HTR-8/SVneo (cell line): ENCODE measurements around the gene SSU72.

Source experiments
- DNase-seq: peaks from one replicate; pipeline ENCODE4 v3.0.0; 2011; ENCODE audit warnings: low spot score, mixed read lengths; ENCODE audit not compliant: insufficient read length
- FAIRE-seq: peaks from 2 replicates; lab custom pipeline; 2011; peaks lifted over from hg19 to GRCh38; lab: Jason Lieb, UNC

SSU72 gene

DNA sequence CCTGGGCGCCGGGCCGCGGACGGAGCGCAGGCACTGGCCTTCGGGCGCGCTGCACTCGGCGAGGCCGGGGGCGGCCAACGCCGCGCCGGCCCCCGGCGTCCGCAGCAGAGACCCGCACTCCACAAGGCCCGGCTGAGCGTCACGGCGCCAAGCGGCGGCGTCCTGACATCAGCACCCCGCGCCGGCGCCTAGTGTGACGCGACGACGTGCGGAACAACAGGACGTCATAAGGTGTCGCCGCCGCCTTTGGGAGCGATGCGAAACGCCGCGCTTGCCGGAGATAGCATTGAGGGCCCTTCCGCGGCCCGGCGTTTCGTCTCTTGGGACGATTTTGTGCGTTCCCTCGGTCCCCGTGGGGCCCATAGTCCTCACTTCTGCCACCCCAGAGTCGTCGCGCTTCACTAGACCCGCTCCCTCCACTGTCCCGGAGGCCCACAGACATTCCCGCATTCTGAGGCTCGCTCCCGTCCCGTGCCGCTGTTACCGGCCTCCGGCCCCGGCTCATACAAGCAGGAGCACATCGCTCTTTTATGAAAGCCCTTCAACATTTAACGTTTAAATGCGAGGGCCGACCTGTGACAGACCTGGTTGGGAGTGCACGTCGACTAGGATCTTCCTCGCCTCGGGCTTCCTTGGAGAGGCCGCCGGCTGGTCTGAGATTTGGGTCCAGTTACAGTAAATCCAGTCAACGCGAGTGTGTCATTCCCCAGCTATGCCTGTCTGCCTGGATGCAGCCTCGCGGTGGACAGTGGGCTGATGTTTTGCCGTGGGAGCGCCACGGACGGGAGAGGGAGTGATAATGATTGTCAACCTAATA lies at the start of gene SSU72:
TSS of gene SSU72 (minus strand) at position 143 of the 817 bp plus-strand sequence. CDS start 306 bp downstream, outside the sequence.
- DNase-seq (peak; percentile 89), FAIRE-seq (peak; percentile 81)

DNA sequence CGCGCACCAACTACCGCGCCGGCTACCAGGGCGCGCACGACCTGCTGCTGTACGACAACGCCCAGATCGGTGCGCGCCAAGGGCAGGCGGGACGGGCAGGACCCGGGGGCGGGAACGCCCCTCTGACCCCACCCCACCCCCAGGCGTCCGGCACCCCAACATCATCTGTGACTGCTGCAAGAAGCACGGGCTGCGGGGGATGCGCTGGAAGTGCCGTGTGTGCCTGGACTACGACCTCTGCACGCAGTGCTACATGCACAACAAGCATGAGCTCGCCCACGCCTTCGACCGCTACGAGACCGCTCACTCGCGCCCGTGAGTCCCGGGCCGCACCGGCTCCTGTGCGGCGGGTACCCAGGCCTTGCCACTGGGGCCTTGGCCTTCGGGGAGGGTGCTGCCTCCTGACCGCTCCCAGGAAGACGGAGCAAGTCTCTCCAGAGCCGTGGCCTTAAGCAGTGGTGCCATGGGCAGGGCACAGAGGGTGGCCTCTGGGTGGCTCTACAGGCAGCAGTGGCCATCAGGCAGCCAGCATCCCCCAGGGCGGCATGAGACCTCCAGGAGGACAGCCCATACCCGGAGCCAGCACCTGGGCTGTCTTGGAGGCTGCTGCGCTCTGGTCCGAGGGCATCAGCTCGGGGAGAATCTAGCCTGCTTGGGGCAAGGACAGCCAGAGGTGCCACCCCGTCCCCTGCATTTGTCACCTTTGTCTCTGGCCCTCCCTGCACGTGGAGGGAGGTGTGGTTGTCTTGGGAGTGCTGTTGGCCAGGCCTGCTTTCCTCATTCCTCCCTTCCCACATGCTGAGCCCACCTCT lies 49.2 kb upstream of the SSU72 start:
- no peak for DNase-seq
- no peak for FAIRE-seq

DNA sequence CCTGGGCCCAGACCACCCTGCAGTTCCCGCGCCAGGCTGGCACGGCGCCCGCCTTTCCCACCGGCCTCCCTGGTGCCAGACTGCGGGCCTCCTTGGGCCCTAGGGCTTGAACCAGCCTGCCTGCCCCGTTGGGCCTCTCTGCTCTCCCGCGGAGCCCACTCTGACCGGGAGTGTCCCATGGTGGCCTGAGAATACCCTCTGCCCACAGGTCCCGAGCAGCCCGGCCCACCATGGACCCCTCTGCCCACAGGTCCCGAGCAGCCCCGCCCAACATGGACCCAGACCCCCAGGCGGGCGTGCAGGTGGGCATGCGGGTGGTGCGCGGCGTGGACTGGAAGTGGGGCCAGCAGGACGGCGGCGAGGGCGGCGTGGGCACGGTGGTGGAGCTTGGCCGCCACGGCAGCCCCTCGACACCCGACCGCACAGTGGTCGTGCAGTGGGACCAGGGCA lies 48.5 kb upstream of the SSU72 start:
- DNase-seq (no peak), FAIRE-seq (no peak)

DNA sequence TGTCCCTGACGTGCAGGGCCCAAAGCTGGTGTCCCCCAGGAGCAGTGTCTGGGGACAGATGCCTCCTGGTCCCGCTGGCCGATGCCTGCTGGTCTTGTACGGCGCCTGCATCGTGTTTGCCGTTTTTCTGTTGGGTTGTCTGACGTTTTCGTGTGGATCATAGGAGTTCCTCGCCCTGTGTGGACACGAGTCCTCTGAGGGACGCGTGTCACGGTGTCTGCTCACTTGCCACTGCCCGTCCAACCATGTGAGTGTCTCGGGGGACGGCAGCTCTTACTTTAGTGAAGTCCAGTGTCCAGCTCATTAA lies 48.1 kb upstream of the SSU72 start:
- FAIRE-seq = no peak
- no peak for DNase-seq

DNA sequence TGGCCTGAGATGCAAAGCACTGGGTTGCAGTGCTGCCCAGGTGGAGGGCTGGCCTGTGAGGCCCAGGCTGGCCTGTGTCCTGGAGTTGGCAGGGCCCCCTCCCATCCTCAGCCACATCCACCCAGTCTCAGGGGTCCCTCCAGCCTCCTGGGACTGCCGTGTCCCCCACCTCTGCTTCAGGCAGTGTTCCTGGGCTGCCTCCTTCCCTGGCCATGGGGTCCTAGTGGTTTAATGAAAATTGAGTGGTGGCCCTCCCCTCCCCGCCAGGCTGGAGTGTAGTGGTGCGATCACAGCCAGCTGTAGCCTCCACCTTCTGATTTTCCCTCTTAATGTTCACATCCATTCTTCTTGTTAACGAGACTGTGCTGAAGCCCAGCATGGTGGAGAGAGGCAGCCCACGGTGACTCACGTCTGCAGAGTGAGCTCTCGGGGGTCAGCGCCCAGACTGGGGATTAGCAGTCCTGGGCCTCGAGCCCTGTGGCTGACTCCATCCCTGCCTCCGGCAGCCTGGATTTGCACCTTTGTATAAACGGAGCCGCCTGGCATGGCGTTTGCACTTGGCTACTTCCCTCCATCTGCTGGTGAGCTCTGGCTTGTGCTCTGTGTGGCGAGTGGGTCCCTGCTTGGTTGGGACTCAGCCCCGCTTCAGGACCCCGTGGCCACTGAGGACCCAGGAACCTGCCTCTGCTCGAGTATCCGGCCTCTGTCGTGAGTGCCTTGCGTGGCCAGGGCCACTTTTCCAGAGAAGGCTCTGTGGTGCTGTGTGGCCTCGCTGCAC lies 47.5 kb upstream of the SSU72 start:
- FAIRE-seq (no peak), DNase-seq (no peak)

DNA sequence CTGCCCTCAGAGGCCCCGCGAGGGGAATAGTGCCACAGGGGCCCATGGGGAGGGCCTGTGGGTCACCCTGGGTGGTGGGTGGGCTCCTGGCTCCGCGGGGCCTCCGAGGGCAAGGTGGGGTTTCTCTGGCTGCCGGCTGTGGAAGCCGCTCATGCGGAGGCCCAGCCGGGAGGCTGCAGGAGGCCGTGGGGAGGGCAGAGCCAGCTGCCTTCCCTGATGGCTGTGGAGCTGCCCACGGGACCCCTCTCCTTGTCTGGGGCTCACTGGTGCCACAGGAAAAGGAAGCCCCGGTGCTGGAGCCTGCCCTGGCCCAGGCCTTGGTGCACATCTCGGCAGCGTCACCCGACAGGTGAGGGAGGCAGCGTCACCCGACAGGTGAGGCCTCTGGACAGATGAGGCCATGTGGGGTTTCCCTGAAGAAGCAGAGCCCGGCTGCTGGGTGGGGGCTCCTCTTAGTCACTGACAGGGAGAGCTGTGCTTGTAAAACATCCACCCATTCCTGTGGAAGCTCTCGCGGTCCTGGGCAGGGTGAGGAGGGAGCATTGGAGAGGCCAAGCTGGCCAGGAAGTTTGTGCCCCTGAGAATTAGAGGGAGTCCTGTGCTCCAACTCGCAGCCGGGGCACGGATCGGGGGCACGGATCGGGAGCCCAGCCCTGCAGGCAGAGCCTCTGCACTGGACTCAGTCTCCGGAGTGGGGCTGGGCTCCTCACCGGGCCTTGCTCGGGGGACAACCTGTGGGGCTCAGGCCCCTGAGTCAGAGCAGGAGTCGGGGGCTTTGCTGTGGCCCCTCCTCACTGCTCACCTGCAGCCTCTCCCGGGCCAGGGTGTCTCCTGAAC lies 46.7 kb upstream of the SSU72 start:
- FAIRE-seq (no peak), DNase-seq (no peak)

DNA sequence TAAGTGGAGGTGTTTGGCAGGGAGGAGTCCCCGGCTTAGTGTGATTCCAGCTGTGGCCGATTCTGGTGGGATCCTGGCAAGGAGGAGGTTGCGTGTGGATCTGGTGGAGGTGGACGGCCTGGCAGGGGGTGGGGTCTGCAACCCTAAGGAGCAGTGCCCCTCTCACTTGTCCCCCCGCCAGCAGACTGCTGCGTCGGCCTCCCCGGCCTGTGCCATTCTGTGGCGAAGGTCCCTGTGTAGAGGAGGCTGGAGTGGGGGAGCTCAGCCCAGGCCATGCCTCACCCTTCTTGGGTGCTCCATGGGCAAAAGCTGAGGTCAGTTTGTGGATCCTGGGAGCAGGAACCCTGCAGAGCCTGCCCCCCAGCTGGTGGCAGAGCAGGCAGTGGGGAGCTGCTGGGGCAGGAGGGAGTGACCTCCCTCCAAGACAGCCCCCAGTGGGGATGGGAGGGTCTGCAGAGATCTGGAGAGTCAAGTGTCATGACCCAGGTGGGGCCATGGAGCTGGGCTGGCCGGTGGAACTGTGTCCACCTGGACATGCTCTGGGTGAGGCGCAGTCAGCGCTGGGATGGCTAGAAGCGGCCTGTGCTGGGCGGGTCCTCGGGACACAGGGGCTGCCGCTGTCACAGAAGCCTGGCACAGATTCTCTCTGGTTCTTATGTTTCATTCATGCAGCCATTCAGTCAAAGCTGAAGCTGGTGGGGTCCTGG lies 45.9 kb upstream of the SSU72 start:
- FAIRE-seq (no peak), DNase-seq (no peak)

DNA sequence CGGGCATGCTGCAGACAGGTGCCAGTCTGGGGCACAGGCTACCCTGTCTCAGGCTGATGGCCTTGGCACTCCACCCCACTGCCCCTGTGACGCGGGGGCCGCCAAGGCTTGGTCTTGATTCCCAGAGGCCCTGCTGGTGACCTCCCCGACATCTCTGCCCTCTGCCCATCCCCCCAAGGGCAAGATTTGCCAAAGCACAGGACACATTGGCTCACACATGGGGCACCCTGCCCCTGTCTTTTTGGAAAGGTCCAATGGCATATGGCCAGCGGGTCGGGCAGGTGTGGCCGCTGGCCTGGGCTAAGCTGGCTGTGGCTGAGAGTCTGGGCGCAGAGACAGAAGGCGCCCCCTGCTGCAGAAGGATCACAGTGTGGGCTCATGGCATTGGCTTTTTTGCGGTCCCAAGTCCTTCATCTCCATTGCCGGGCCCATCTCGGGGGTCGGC lies 45.3 kb upstream of the SSU72 start:
- DNase-seq (no peak), FAIRE-seq (no peak)

DNA sequence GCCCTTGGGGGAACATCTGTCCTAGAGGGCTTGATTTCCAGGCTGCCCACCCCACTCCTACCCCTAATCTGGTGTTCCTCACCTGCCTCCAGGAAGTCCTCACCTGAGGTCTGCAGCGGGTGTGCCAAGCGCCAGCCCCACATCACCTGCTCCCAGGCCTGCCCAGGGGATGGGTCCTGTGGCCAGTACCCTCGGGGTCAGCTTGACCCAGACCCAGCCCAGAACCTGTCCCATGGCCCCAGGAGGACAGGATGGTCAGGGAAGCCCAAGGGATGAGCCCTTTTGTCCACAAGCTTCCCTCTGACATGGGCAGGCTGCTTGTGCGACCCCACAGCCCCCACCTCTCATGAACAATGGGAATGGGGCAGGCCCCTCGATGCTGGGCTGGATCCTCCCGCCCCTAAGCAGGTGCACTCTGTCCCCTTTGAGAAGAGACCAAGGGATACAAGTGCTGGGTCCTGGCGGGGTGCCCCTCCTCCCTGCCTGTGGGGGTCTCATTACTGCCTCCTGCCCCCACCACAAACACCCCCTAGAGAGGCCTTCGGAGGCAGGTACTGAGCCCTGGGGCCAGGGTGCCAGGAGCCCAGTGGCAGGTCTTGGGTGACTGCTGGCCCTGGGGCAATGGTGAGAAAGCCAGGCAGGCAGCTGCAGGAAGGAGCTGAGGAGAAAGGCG lies 43.9 kb upstream of the SSU72 start:
- FAIRE-seq (no peak), DNase-seq (no peak)

DNA sequence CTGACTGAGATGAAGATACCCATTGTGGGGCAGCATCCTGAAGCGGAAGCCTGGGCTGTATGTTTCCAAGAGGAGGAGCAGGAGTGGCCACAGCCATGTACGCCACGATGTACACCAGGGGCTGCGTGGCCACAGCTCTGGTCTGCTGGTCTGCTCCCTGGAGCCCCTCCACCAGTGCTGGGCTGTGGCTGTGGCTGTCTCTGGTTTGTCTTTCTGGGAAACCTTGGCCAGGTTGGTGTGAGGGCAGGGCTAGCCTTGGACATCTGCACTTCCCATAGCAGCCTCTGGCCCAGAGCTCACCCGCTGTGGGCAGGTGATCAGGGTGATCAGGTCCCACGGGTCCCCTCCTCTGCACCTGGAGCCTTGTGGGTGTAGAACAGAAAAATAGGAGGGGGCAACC lies 43.3 kb upstream of the SSU72 start:
- DNase-seq (no peak), FAIRE-seq (no peak)

DNA sequence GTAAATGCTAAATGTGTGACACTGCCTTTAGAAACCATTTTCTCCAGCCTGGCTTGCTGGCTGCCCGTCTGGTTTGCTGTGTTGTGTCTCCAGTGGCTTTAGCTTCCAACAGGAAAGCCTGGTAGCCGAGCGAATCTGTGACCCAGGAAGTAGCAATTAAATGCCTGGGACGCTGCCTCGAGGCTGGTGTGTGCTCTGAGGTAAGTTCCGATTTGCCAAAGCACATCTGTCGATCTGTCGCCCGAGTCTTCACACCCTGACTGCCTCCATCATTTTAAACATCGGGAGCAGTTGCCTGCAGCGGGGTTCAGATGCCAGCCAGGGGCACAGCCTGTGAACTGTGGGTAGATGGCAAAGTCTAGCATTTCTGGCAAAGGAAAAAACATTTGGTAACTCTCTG lies 42.9 kb upstream of the SSU72 start:
- no peak for DNase-seq
- FAIRE-seq = no peak

DNA sequence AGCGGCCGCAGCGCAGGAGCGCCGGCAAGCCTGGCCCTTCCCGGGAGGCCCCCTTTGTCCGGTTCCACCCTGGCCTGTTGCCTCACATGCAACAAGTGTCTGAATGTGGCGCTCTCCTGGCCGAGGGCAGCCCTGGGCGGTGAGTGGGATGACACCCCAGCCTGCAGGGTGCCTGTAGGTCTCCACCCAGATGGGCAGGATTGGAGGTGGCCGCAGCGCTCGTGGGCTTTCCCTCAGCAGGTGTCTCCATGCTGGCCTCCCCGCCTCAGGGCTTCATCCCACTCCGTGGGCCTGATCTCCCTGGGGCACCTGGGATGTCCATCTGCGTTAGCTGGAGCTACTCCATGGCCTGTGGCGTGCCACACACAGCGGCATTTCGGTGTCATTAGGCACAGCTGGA lies 42.2 kb upstream of the SSU72 start:
- FAIRE-seq (no peak), DNase-seq (no peak)

DNA sequence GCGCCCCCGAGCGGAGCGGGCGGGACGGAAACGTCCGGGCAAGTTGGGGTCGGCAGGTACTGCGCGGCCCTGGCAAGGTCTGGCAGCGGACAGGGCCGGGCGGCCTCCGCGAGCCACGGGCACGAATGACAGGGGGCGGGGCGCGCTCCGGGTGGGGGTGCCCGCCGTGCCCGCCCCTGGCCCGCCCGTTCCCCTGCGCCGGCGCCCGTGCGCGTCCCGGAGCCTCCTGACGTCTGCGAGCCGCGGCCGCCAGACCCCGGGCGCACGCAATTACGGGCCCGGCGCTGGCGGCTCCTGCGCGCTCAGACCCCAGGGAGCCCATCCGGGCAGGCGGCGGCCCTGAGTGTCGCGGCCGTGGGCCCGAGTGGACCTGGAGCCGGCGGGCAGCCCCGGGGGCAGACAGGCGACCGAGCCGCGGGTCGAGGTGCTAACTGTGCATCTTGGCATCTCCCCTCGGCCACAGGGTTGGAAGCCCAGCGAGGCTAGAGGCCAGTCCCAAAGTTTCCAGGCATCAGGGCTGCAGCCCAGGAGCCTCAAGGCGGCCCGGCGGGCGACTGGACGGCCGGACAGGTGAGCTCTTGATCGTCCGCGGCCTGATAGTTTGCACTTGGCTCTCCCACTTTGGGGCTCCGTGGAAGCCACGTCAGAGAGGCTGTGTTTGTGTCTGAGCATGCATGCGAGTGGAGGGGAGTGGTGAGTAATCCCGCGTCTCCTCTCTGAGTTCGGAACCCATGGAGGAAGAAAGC lies 41.6 kb upstream of the SSU72 start:
- FAIRE-seq = no peak
- no peak for DNase-seq

DNA sequence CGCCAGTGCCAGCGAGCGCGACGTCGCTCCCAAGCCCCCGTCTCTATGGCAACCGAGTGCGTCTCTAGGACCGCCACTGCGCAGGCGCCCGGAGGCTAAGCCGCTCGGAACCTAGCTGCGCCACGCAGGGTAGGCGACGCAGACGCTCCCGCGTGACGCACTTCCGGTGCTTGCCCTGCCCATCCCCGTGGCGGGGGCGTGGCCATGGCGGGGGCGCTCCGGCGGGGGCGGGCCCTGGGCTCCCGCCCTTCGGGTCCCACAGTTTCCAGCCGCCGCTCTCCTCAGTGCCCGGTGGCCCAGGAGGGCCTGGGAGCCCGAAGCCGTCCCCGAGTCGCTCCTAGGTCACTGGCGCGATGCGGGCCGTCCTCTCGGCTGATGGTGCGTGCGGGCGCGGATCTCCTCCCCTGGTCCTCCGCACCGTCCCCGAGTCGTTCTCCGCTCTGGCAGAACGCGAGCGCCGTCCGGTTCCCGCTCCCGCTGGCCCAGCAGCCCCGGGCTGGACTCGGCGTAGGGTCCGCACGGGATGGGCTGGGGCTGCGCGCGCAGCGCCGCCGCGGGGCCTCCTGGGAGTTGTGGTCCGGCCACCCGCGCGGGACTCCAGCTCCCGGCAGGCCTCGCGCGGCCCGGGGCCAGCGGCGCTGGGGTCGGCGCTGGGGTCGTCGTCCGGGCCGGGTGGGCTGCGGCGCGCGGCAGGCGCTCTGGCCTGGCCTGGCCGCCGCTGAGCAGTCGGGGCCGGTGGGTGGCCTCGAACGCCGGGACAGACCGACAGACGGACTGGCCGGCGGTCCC lies 40.8 kb upstream of the SSU72 start, which contains the start of gene MIB2:
TSS of gene MIB2 (plus strand) at position 245 of the 789 bp plus-strand sequence. CDS start 7,953 bp downstream, outside the sequence.
- FAIRE-seq = peak; percentile 98

DNA sequence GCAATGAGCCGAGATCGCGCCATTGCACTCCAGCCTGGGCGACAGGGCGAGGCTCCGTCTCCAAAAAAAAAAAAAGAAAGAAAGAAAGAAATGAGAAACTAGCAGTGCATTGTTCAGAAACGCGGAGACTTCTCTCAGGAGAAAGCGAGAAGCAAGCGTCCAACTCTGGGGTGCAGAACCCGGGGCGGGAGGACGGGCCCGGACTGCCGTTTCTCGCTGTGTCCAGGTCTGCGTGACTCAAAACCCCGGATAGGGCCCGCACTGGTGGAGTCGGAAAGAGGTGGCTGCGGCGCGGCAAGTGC lies 40.2 kb upstream of the SSU72 start:
- DNase-seq = no peak
- no peak for FAIRE-seq

More for the DNA sequence above, 40.8 kb upstream of the SSU72 start, which contains the start of gene MIB2:
- peak; percentile 98 for DNase-seq

DNA sequence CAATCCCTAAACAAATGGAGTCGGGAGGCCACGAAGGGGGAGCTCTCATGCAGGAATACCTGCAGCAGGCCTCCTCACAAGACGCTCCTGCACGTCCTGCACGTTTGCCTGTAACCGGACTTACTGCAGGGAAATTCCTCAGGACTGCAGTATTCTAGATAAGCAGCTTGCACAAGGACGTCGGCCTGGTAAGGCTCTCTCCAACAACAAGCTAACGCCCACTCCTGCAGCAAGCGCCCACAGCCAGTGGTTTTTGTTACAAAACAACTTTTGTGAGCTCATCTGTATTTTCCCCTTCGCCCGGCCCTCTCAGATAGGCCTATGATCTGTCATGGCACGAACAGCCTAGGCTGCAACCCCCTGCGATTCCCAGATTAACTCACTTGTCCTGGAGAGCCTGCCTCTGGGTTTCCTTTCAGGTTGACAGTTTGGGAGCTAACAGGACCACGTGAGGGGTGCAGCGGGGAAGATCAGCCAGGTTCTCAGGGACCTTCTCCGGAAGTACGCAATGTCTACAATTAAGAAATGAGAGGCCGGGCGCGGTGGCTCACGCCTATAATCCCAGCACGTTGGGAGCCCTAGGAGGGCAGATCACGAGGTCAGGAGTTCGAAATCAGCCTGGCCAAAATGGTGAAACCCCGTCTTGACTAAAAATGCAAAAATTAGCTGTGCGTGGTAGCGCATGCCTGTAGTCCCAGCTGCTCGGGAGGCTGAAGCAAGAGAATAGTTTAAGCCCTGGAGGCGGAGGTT lies 39.7 kb upstream of the SSU72 start:
- no peak for DNase-seq
- no peak for FAIRE-seq
